ENCODE results near the gene ENO3. TPM values are rescaled to one million over a fixed set of nuclear protein-coding genes. Genes with fewer than 3 reads are reported as not detected.

Gene ENO3
- total and polyA plus RNA-seq, 2 donors (not counting 3 experiments of a cell fraction or from before 2014, with no cell fraction given) = 5.5 to 5.9 TPM

- peak; percentile 73 for TF ChIP-seq POLR2A (IDR thresholded peaks at IDR 0.05; ENCODE audit: low read depth, low read length)
- TF ChIP-seq, protein P1, sequence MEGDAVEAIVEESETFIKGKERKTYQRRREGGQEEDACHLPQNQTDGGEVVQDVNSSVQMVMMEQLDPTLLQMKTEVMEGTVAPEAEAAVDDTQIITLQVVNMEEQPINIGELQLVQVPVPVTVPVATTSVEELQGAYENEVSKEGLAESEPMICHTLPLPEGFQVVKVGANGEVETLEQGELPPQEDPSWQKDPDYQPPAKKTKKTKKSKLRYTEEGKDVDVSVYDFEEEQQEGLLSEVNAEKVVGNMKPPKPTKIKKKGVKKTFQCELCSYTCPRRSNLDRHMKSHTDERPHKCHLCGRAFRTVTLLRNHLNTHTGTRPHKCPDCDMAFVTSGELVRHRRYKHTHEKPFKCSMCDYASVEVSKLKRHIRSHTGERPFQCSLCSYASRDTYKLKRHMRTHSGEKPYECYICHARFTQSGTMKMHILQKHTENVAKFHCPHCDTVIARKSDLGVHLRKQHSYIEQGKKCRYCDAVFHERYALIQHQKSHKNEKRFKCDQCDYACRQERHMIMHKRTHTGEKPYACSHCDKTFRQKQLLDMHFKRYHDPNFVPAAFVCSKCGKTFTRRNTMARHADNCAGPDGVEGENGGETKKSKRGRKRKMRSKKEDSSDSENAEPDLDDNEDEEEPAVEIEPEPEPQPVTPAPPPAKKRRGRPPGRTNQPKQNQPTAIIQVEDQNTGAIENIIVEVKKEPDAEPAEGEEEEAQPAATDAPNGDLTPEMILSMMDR (IDR thresholded peaks at IDR 0.05; ENCODE audit: extremely low read depth in 1 of 2, insufficient read depth in 1 of 2, low read depth in 1 of 2, low read length in 2 of 2) = peak in 1 of 2 donors; percentile 13
- TF ChIP-seq POLR2AphosphoS5 (IDR thresholded peaks at IDR 0.05; ENCODE audit: insufficient read depth, low read depth, low read length) = peak; percentile 76
- TF ChIP-seq MAX (IDR thresholded peaks at IDR 0.05; ENCODE audit: insufficient read depth, insufficient read length) = no peak
- intact Hi-C loops (cut with micrococcal nuclease) (loop anchor here (1.0 to 2.0 kb wide), 2 partner anchors 10 to 57 kb away; partner anchors contain the start of genes CAMTA2, RNF167 and SLC25A11), dilution Hi-C loops (cut with MboI; ENCODE audit: extremely low pct_ligation_motif_present, low sequenced_read_pairs) (no loop called here)
- peak; percentile 89 for DNase-seq (ENCODE audit: low read depth, low spot score)
- peaks cover 10 to 21% of the 10 kb centered on the region in 2 experiments for H3K36me3 ChIP-seq (ENCODE audit: control insufficient read depth in 2 of 2, extremely low read depth in 1 of 2, insufficient read depth in 2 of 2, low read length in 2 of 2)
- H3K9ac ChIP-seq (replicated peaks; ENCODE audit: extremely low read depth, insufficient read depth, low read length) = peak within 1 kb of the TSS; percentile 49
- no TSS peak for BruUV-seq (replicated peaks)
- no peaks in the 10 kb centered on the region for H3K9me3 ChIP-seq (replicated peaks; ENCODE audit: control insufficient read depth, insufficient read depth, low read length)
- H2AFZ ChIP-seq (ENCODE audit: low read depth, low read length) = peak within 1 kb of the TSS; percentile 97
- peaks cover 19% of the 10 kb centered on the region for H3K4me1 ChIP-seq (ENCODE audit: control insufficient read depth, extremely low read depth, insufficient read depth, low read length)
- H4K20me1 ChIP-seq (replicated peaks; ENCODE audit: control insufficient read depth, extremely low read depth, insufficient read depth, low read length) = no peaks in the 10 kb centered on the region
- peaks cover 34% of the 10 kb centered on the region for H3K79me2 ChIP-seq (ENCODE audit: control insufficient read depth, insufficient read depth, low read length)
- peak within 1 kb of the TSS; percentile 77 to 95 (median 82) for H3K4me3 ChIP-seq (replicated peaks in 1 of 3; ENCODE audit: insufficient read depth in 1 of 3, low read depth in 1 of 3, low read length in 3 of 3)
- H3K27me3 ChIP-seq (ENCODE audit: control insufficient read depth in 2 of 2, insufficient read depth in 2 of 2, low read length in 2 of 2) = no peaks in the 10 kb centered on the region
- no peaks in the 10 kb centered on the region for H3K9me1 ChIP-seq (replicated peaks; ENCODE audit: control insufficient read depth, extremely low read depth, insufficient read depth, low read length)
- peak within 1 kb of the TSS; percentile 73 for H3K27ac ChIP-seq (ENCODE audit: insufficient read depth, low read depth, low read length)
- ChIA-PET POLR2A (interaction anchor here (1.0 to 1.1 kb wide), 2 partner anchors 10 to 11 kb away, joined by 4 to 5 read pairs; partner anchors contain the start of gene CAMTA2), CTCF (interaction anchor here (0.6 to 4.2 kb wide), 7 partner anchors 9 to 665 kb away, joined by 3 to 21 read pairs (median 6); partner anchors contain the start of genes CAMTA2, RNF167 and SLC25A11)
- H3K4me2 ChIP-seq (ENCODE audit: insufficient read depth, low read length) = peak within 1 kb of the TSS; percentile 87
- peak; percentile 90 for FAIRE-seq
These were observed 46.5 kb downstream of the ENO3 start, which contains the start of the genes INCA1 and KIF1C for GRCh38 chr17:4997302-4998026. Gene INCA1, minus strand, starts transcription at chr17:4997522. Its CDS starts 3,085 bp downstream, at chr17:4994437. Gene KIF1C, plus strand, starts transcription at chr17:4997950. Its CDS starts 2,297 bp downstream, at chr17:5000247.

Data from endothelial cell of umbilical vein (primary cell).